GM18951 (cell line): ENCODE measurements around the gene GIT2.
A peak's percentile ranks its signal among the peaks of the same experiment; 100 is the strongest.

ENCODE experiments used
- POLR2A ChIP-seq: IDR thresholded peaks from 4 replicates; pipeline ENCODE4 v1.6.1; 2011; ENCODE audit warnings: mild to moderate bottlenecking; ENCODE audit not compliant: insufficient read length, insufficient read depth; ENCODE audit errors: extremely low read depth
- in situ Hi-C: fragments of 300-500 bp; cut with MboI; formaldehyde crosslinking; loops from one replicate; pipeline ENCODE4 v1.12.0; 2022; ENCODE audit warnings: low sequenced_read_pairs, mixed read lengths, inconsistent platforms; ENCODE audit not compliant: unreplicated experiment

The GIT2 gene, protein sequence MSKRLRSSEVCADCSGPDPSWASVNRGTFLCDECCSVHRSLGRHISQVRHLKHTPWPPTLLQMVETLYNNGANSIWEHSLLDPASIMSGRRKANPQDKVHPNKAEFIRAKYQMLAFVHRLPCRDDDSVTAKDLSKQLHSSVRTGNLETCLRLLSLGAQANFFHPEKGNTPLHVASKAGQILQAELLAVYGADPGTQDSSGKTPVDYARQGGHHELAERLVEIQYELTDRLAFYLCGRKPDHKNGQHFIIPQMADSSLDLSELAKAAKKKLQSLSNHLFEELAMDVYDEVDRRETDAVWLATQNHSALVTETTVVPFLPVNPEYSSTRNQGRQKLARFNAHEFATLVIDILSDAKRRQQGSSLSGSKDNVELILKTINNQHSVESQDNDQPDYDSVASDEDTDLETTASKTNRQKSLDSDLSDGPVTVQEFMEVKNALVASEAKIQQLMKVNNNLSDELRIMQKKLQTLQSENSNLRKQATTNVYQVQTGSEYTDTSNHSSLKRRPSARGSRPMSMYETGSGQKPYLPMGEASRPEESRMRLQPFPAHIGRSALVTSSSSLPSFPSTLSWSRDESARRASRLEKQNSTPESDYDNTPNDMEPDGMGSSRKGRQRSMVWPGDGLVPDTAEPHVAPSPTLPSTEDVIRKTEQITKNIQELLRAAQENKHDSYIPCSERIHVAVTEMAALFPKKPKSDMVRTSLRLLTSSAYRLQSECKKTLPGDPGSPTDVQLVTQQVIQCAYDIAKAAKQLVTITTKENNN

DNA sequence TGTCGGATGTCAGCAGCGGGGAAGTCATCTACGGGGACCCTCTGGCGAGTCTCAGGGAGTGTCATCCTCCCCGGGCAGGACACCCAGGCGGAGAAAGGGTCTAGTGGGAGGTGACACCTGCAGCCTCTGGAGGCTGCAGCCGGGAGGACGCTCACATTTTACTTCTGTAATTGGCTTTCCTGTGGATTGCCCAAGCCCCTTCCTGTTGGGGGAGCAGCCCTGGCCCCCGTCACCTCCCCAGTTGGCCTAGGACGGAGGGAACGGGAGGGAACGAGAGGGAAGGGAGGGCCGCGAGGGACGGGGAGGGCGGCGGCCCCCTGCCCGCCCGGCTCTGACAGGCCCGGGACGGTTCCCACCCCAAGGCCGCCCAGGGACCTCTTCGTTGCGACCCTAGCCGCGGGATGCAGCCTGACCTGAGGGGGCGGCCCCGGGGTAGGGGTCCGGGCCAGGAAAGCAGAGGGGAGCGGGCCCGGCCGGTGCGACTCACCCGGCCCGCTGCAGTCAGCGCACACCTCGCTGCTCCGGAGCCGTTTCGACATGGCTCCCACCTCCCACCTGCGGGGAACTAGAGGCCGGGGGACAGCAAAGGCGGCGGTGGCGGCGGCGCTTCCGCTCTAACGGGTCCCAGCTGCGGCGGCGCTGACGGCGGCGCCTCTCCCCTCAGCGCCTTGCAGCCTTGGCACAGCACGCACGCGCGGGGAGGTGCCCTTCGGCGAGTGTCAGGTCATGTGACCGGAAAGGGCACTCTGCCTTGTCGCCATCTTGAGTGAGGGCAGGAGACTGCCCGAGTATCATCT is at the start of gene GIT2:
Gene GIT2, minus strand, starts transcription at position 683 of the 797 bp plus-strand sequence. Its CDS starts 144 bp downstream, at position 539.
- TF ChIP-seq POLR2A = peak; percentile 92
- in situ Hi-C loops = no loop called here

DNA sequence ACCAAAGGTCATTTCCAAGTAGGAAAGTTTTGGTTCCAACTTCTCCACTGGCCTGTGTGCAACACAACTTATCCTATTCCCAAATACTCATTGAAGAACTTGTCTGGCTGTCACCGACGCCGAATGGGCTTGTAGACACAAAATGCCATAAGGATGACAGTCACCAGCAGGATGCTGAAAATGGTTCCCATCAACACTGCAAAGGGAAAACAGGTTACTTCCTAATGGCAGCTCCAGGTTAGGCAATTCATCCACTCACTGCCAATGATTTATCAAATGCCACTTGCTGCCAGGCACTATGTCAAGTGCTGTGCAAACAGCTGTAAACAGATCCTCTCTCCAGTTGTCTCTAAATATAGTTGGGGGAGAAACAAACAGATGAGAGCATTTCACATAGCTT is 46.1 kb upstream of the GIT2 start:
- in situ Hi-C loops = no loop called here
- no peak for TF ChIP-seq POLR2A

- in situ Hi-C loops = no loop called here
These were observed 43.1 kb upstream of the GIT2 start for GRCh38 chr12:110039085-110039807.

DNA sequence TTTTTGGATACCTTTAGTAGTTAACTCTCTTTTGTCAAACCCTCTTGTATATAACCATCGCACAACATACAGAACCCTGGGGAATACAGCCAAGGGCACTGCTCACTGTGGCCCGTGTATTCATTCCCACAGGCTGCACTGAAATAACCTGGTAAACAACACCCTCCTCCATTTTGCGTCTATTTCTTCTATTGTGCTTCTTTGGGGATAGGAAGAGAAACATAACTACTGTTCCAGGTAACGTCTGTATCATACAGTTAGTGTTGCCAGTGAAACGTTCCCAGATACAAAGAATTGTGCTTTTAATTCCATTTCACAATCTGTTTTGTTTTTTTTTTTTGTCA is 42.5 kb upstream of the GIT2 start:
- TF ChIP-seq POLR2A = no peak
- in situ Hi-C loops = no loop called here

More at GRCh38 chr12:110039085-110039807, 43.1 kb upstream of the GIT2 start:
- TF ChIP-seq POLR2A = no peak

DNA sequence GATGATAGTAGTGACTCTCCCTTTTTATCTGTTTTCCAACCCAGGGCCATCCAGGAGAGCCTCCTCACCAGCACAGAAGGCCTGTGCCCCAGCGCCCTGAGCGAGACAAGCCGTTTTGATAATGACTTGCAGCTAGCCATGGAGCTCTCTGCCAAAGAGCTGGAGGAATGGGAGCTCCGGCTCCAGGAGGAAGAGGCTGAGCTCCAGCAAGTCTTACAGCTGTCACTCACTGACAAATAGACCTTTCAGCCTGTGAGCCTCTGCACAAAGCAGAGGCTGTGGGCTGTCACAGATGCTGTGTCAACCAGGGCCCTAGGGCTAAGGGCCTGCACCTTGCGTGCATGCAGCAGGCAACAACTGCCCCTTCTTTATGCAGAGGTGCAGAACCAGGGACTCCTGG is 41.1 kb upstream of the GIT2 start:
- in situ Hi-C loops = no loop called here
- TF ChIP-seq POLR2A = no peak

- in situ Hi-C loops = no loop called here
- no peak for TF ChIP-seq POLR2A
These were observed 39.5 kb upstream of the GIT2 start for GRCh38 chr12:110035534-110036104.

- in situ Hi-C loops = no loop called here
- TF ChIP-seq POLR2A = no peak
These were observed 37.7 kb upstream of the GIT2 start for GRCh38 chr12:110033888-110034287.

GRCh38 chr12:110029290-110029815 is 33.2 kb upstream of the GIT2 start:
- no peak for TF ChIP-seq POLR2A
- in situ Hi-C loops = no loop called here

DNA sequence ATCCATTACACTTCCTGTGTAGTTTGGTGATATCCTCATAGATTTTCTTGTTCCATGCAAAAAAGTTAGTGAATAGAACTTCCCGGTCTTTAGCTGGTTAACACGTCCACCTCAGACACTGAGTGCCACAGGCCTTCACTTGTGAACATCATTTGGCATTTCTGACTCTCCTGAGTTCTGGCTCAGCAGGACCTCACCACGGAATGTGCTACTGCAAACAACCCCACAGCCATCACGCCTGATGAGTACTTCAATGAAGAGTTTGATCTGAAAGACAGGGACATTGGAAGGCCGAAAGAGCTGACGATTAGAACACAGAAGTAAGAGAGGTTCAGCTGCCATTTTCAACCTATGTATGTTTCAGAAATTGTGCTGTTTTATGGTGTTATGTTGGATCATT is 32.2 kb upstream of the GIT2 start:
- in situ Hi-C loops = no loop called here

DNA sequence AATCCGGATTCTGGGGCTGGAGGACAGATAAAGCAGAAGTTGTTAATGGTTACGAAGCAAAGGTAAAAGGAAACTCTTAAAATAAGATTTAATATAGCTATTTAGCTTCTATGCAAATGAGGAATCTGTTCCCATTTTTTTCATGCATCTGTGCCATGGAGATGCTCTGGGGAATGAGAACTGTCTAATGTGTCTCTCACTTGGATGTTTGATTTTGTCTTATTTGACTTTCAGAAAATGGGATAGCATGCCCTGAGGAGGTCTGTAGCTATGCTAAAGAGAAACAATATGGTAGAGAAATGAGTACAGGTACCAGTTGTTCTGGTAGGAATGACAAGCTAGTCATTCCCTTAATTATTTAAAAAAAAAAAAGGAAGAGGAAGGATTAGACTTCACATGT is 27.9 kb upstream of the GIT2 start:
- TF ChIP-seq POLR2A = no peak
- in situ Hi-C loops = no loop called here

More for the DNA sequence above, 32.2 kb upstream of the GIT2 start:
- no peak for TF ChIP-seq POLR2A

DNA sequence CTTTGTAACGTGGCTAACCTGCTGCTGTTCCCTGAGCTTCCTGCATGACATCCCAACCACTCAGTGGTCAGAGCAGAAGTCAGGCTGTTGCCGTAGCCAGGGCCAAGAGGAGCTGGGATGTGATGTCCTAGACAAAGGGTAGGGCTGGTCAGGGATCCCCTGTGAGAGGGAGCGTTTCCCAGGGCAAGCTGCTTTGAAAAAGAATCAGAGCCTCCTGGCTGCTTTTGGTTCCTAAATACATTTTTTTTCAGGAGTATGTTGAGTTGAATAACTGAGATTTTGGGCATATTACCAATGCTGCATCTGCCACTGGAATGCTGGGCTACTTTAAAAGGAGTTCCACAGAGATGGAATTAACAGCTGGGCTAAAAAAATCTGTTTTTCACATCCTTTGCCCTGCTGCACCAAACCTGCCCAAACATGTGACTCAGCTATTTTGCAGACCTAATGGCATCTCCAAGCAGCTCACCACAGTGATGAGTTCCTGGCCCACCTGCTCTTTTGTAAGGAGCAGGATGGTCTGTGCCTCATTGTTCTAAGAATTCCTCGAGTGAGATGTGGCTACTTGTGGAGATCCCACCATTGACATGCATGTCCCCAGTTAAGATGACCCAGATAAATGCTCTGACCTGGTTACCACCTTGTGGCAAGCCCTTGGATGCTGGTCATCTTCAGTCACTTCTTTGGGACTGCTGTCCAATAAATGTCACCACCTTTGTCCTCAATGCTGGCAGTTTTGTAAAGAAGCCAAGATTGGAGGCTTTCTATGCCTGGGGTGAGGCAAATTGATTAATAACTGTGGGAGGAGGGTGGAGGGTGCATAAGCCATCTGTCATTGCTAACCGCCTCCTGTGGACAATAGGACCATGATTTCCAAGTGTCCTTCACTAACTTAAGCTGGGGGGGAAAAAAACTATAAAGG is 27.2 kb upstream of the GIT2 start:
- in situ Hi-C loops = no loop called here
- TF ChIP-seq POLR2A = no peak
